GM15510 (cell line): ENCODE results near the gene CMTM4.

Experiments used
- POLR2A ChIP-seq: IDR thresholded peaks from 3 replicates; pipeline ENCODE4 v1.6.1; 2011; ENCODE audit warnings: borderline replicate concordance; ENCODE audit not compliant: insufficient read length; ENCODE audit errors: extremely low read depth

Gene CMTM4

GRCh38 chr16:66696669-66697630 lies at the start of gene CMTM4:
Gene CMTM4, minus strand, starts transcription at chr16:66696743. Its CDS starts 218 bp downstream, at chr16:66696525.
- TF ChIP-seq POLR2A: no peak

GRCh38 chr16:66746048-66746447 lies 49.5 kb upstream of the CMTM4 start:
- no peak for TF ChIP-seq POLR2A

- no peak for TF ChIP-seq POLR2A
Observed at GRCh38 chr16:66741950-66742808, 45.6 kb upstream of the CMTM4 start.

- no peak for TF ChIP-seq POLR2A
Observed at GRCh38 chr16:66741169-66741900, 44.8 kb upstream of the CMTM4 start.

- TF ChIP-seq POLR2A: no peak
Observed at GRCh38 chr16:66740533-66740932, 44.0 kb upstream of the CMTM4 start.

GRCh38 chr16:66740010-66740409 lies 43.5 kb upstream of the CMTM4 start:
- no peak for TF ChIP-seq POLR2A

GRCh38 chr16:66735891-66736290 lies 39.3 kb upstream of the CMTM4 start:
- TF ChIP-seq POLR2A: no peak

GRCh38 chr16:66731101-66731500 lies 34.6 kb upstream of the CMTM4 start:
- TF ChIP-seq POLR2A: no peak

- TF ChIP-seq POLR2A: no peak
Observed at GRCh38 chr16:66728804-66729203, 32.3 kb upstream of the CMTM4 start.

GRCh38 chr16:66728117-66728787 lies 31.7 kb upstream of the CMTM4 start:
- no peak for TF ChIP-seq POLR2A

GRCh38 chr16:66720766-66721165 lies 24.2 kb upstream of the CMTM4 start:
- TF ChIP-seq POLR2A: no peak

GRCh38 chr16:66719246-66719645 lies 22.7 kb upstream of the CMTM4 start:
- no peak for TF ChIP-seq POLR2A

GRCh38 chr16:66717776-66718175 lies 21.2 kb upstream of the CMTM4 start:
- TF ChIP-seq POLR2A: no peak

- TF ChIP-seq POLR2A: no peak
Observed at GRCh38 chr16:66717112-66717675, 20.7 kb upstream of the CMTM4 start.
